Transverse colon (tissue), 4 donors: ENCODE results near the gene CFAP410. TPM values are rescaled to one million over a fixed set of nuclear protein-coding genes. Genes with fewer than 3 reads are reported as not detected.
A peak's percentile ranks its signal among the peaks of the same experiment; 100 is the strongest.

Experiments
- DNase-seq: peaks from one replicate; pipeline ENCODE4 v3.0.0-alpha.2; 2019
- H3K27ac ChIP-seq, 4 donors: fragments of 200-600 bp; sonication (generic); 2 replicates each; pipeline ENCODE4 v1.5.1; 2016 to 2018; ENCODE audit warnings: inconsistent platforms in 4 of 4
- H3K27me3 ChIP-seq: fragments of 200-600 bp; sonication (generic); 2 replicates; pipeline ENCODE4 v1.5.1; 2017; ENCODE audit warnings: inconsistent platforms
- H3K36me3 ChIP-seq, 4 donors: fragments of 200-600 bp; sonication (generic); 2 replicates each; pipeline ENCODE4 v1.5.1; 2017 to 2019; ENCODE audit warnings: inconsistent platforms in 4 of 4
- H3K4me1 ChIP-seq, 4 donors: fragments of 200-600 bp; sonication (generic); 2 replicates each; pipeline ENCODE4 v1.5.1; 2017 to 2020; ENCODE audit warnings: inconsistent platforms in 4 of 4
- H3K4me3 ChIP-seq, 4 donors: fragments of 200-600 bp; sonication (generic); 1 replicate in 1 of 4; 2 replicates in 3 of 4; pipeline versions ENCODE4 v1.5.1 to v1.6.1; 2017 to 2019; ENCODE audit warnings: inconsistent platforms in 4 of 4
- H3K9me3 ChIP-seq, 2 donors: fragments of 200-600 bp; sonication (generic); 2 replicates each; pipeline ENCODE4 v1.5.1; 2017 to 2019; ENCODE audit warnings: inconsistent platforms in 2 of 2
- CTCF ChIP-seq, 5 experiments: fragments of 200-600 bp in 3 of 5; fragments of 450-650 bp in 2 of 5; sonication (generic) in 3 of 5; IDR thresholded peaks; 1 replicate in 2 of 5; 2 replicates in 3 of 5; pipeline ENCODE4 v1.5.1; 2016 to 2017; ENCODE audit warnings: antibody characterized with exemption in 5 of 5, inconsistent platforms in 3 of 5, mild to moderate bottlenecking in 2 of 5, moderate library complexity in 1 of 5
- EP300 ChIP-seq: sonication (generic); formaldehyde crosslinking; IDR thresholded peaks from one replicate; pipeline ENCODE4 v1.6.1; 2017; ENCODE audit warnings: antibody characterized with exemption, low read depth
- POLR2A ChIP-seq: fragments of 450-650 bp; IDR thresholded peaks from one replicate; pipeline ENCODE4 v1.6.1; 2016; ENCODE audit warnings: antibody characterized with exemption, mild to moderate bottlenecking, moderate library complexity
- POLR2AphosphoS5 ChIP-seq, 3 donors: sonication (generic); formaldehyde crosslinking; IDR thresholded peaks; one replicate each; pipeline ENCODE4 v1.6.1; 2016; ENCODE audit warnings: antibody characterized with exemption in 3 of 3
- WGBS, 2 donors: methylation state at CpG; one replicate each; pipeline ENCODE4 v1.1.5; 2018; ENCODE audit warnings: low coverage in 1 of 2; 5-methylcytosine and 5-hydroxymethylcytosine counted together
- in situ Hi-C, 4 donors: fragments of 200-750 bp; cut with MboI; loops; one replicate each; pipeline versions ENCODE4 v1.15.0 to v1.15.1; 2017; ENCODE audit warnings: low sequenced_read_pairs in 3 of 4, low pct_ligation_motif_present in 1 of 4, low pct_unique_long_range_greater_than_20kb in 1 of 4
- intact Hi-C: fragments of 100-400 bp; cut with DNase I; formaldehyde crosslinking; loops from one replicate; pipeline ENCODE4 v1.15.1; 2023; ENCODE audit warnings: low total_unique reads
- total RNA-seq, 4 donors: library from RNA; depleted of rRNA; stranded (reverse); fragments of >200 nt; gene quantifications; one replicate each; pipeline ENCODE4 v1.1.0, GENCODE V29; 2016

Gene CFAP410
- total RNA-seq, 4 donors from 2014 or later = 17.2 to 41.3 (median 32.2) TPM

DNA sequence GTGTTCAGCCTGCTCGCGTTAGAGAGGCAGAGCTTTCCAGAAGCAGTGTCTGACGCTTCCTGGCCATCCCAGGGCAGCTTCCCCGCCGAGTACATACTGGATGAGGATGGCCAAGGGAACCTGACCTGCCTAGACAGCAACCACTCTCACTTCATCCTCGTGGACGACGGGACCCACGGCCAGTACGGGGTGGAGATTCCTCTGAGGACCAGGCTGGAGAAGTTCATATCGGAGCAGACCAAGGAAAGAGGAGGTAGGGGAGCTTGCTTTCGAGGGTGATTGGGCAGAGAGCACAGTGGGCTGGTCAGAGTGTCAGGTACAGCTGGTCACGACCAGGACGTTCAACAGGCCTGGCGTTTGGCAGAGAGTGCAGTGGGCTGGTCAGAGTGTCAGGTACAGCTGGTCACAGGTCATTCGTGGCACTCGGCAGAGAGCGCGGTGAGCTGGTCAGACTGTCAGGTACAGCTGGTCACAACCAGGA is 36.6 kb upstream of the CFAP410 start:
- H3K27ac ChIP-seq = no peak overlapping the region
- DNase-seq = no peak
- no peak overlapping the region for H3K4me3 ChIP-seq
- WGBS, 2 donors = 90% methylated on average over 19 of the region's 19 CpGs; no CpG with 5 or more reads in 1 of the 2 donors
- no peaks in the 10 kb centered on the region for H3K4me1 ChIP-seq
- intact Hi-C loops (no loop called here), in situ Hi-C loops (no loop called here)
- no peak for TF ChIP-seq EP300
- TF ChIP-seq POLR2A = no peak
- no peak for TF ChIP-seq CTCF (IDR thresholded peaks at IDR 0.05)
- TF ChIP-seq POLR2AphosphoS5 (IDR thresholded peaks at IDR 0.05) = no peak
- no peaks in the 10 kb centered on the region for H3K9me3 ChIP-seq
- peaks cover 7% of the 10 kb centered on the region for H3K27me3 ChIP-seq
- H3K36me3 ChIP-seq = no peaks in the 10 kb centered on the region

GRCh38 chr21:44375281-44375651 is 36.1 kb upstream of the CFAP410 start:
- Histone ChIP-seq H3K27ac (no peak overlapping the region), H3K4me3 (no peak overlapping the region), H3K27me3 (peaks cover 12% of the 10 kb centered on the region), H3K36me3 (no peaks in the 10 kb centered on the region), H3K9me3 (no peaks in the 10 kb centered on the region), H3K4me1 (peaks cover 0 to 2% (median 0%) of the 10 kb centered on the region in 4 donors)
- DNase-seq = peak; percentile 55
- in situ Hi-C loops = no loop called here
- no peak for TF ChIP-seq CTCF (IDR thresholded peaks at IDR 0.05)
- TF ChIP-seq POLR2AphosphoS5 (IDR thresholded peaks at IDR 0.05) = no peak
- no peak for TF ChIP-seq EP300
- 64 to 72% methylated on average over 5 to 10 of the region's 10 CpGs for WGBS, 2 donors
- intact Hi-C loops = no loop called here

GRCh38 chr21:44374601-44375280 is 35.6 kb upstream of the CFAP410 start:
- Histone ChIP-seq H3K36me3 (no peaks in the 10 kb centered on the region), H3K4me1 (peaks cover 3 to 6% (median 4%) of the 10 kb centered on the region in 4 donors), H3K4me3 (no peak overlapping the region), H3K9me3 (no peaks in the 10 kb centered on the region), H3K27ac (no peak overlapping the region), H3K27me3 (peaks cover 17% of the 10 kb centered on the region)
- TF ChIP-seq POLR2AphosphoS5 (IDR thresholded peaks at IDR 0.05) (no peak), POLR2A (no peak), CTCF (IDR thresholded peaks at IDR 0.05) (no peak), EP300 (no peak)
- intact Hi-C loops (no loop called here), in situ Hi-C loops (loop anchor here in 1 of 4 donors (25.0 kb wide), 1 partner anchor 112 kb away; the partner anchor contains the start of gene DNMT3L)
- 87% methylated on average over 13 to 24 of the region's 24 CpGs for WGBS, 2 donors
- no peak for DNase-seq

DNA sequence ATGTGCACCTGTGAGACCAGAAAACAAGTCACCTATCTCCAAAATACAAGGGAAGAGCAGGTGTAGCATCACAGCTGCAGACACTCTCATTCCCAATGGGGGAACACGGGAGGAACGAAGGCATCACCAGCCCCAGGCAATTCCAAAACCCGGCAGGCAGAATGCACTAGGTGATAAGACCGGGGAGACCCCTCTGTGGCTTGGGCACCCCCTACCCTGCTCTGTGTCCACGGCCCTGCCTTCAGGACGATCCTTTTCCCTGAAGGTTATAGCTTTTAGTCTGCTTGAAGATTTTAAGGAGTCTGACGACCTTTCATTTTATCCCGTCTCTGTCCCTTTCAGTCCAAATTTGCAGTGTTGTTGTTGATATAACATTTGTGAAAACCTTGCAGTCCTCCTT is 33.4 kb upstream of the CFAP410 start:
- in situ Hi-C loops = loop anchor here in 1 of 4 donors (25.0 kb wide), 1 partner anchor 110 kb away; the partner anchor contains the start of gene DNMT3L
- H3K36me3 ChIP-seq = no peaks in the 10 kb centered on the region
- H3K4me3 ChIP-seq = no peak overlapping the region
- H3K27me3 ChIP-seq = peaks cover 32% of the 10 kb centered on the region
- H3K4me1 ChIP-seq = peaks cover 3 to 6% (median 4%) of the 10 kb centered on the region in 4 donors
- no peak overlapping the region for H3K27ac ChIP-seq
- TF ChIP-seq EP300 (no peak), POLR2AphosphoS5 (IDR thresholded peaks at IDR 0.05) (no peak), CTCF (IDR thresholded peaks at IDR 0.05) (no peak), POLR2A (no peak)
- no peak for DNase-seq
- no peaks in the 10 kb centered on the region for H3K9me3 ChIP-seq
- 71% methylated on average over 8 of the region's 8 CpGs; no CpG with 5 or more reads in 1 of the 2 donors for whole genome bisulfite sequencing, 2 donors
- intact Hi-C loops = no loop called here
